ENCODE measurements around the gene CLCN2.

- TF ChIP-seq CTCF (IDR thresholded peaks at IDR 0.05; ENCODE audit: low read length) (no peak), EZH2 (optimal IDR thresholded peaks at IDR 0.05; ENCODE audit: low read depth, low read length) (no peak)
Observed at GRCh38 chr3:184387174-184387714, 25.8 kb upstream of the CLCN2 start.
